ENCODE results near the gene IFNLR1. TPM values are rescaled to one million over a fixed set of nuclear protein-coding genes. Genes with fewer than 3 reads are reported as not detected.

IFNLR1 gene
- total RNA-seq: 1 to 10 TPM; 3.3 to 6.2 (median 5.9) TPM
- 3.4 TPM for polyA plus RNA-seq
- long read RNA-seq, donor 1, full-length matches to known transcripts: 2 of 8 reads
- long read RNA-seq, donor 1, partial matches to known transcripts: 2 of 8 reads
- long read RNA-seq, donor 1, other reads (novel, unspliced or antisense): 4 of 8 reads
- long read RNA-seq, donor 2, full-length matches to known transcripts: 2 of 8 reads
- long read RNA-seq, donor 2, partial matches to known transcripts: 2 of 8 reads
- long read RNA-seq, donor 2, other reads (novel, unspliced or antisense): 4 of 8 reads
- long read RNA-seq, donor 3, full-length matches to known transcripts: 6 of 24 reads
- long read RNA-seq, donor 3, partial matches to known transcripts: 4 of 24 reads
- long read RNA-seq, donor 3, other reads (novel, unspliced or antisense): 14 of 24 reads
- long read RNA-seq, donor 4, full-length matches to known transcripts: 1 of 8 reads
- long read RNA-seq, donor 4, partial matches to known transcripts: 3 of 8 reads
- long read RNA-seq, donor 4, other reads (novel, unspliced or antisense): 4 of 8 reads

GRCh38 chr1:24186993-24187790 lies at the start of gene IFNLR1:
Gene IFNLR1, minus strand, starts transcription at chr1:24187289. Its CDS starts 41 bp downstream, at chr1:24187248.
- Histone ChIP-seq H3K27me3 (ENCODE audit: control insufficient read depth, insufficient read depth) (no peaks in the 10 kb centered on the region), H3K4me1 (ENCODE audit: control insufficient read depth, insufficient read depth, low read length) (no peaks in the 10 kb centered on the region), H3K9me3 (ENCODE audit: control insufficient read depth, low read length) (no peaks in the 10 kb centered on the region), H3K4me3 (ENCODE audit: low read length) (peak within 1 kb of the TSS; percentile 60), H3K27ac (ENCODE audit: low read length) (peak within 1 kb of the TSS; percentile 54)
- WGBS: under 1% methylated on average over 74 of the region's 74 CpGs
- intact Hi-C loops (cut with DNase I): no loop called here
- DNase-seq (peak; percentile 47 to 81 (median 80)), ATAC-seq (peak; percentile 76 to 83)

DNA sequence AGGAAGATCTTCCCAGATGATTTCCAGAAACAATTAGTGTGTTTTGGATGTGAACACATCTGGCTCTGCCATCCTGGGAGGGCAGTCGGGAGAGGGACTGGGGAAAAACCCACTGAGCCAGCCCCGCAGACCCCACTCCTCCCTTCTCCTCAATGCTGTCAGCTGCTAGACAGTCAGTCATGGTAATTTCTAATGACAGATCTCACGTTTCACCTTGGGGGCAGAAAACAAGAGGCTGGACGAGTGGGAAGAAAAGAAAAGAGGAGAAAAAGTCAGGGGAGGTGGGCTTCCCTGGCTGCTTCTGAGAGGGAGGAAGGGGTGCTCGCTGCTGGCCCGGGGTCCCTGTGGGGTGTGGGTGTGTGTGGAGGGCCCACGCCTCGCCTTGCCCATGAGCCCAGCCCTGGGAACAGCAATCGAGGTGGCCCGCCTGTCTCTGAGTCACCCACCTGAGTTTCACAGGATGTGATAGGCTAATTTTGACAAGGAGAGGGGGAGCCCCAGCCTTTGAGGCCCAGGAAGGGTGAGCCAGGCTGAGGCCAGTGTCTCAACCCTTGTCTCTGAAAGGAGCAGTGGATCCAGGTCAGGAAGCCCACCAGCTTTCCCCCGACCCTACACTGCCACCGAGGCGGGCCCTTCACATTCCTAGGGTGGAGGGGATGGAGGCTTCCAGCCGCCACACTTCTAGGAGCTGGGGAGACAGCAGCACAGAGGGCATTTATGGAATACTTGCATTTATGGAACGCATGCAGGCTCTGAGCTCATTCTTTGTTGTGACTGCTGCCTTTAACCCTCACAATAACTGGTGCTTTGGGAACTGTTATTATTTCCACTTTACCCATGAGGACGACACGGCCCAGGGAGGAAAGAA lies 49.1 kb upstream of the IFNLR1 start:
- intact Hi-C loops (cut with DNase I): no loop called here
- peak; percentile 36 to 39 for ATAC-seq

GRCh38 chr1:24233684-24234600 lies 46.9 kb upstream of the IFNLR1 start:
- DNase-seq (no peak), ATAC-seq (no peak)
- WGBS: 73% methylated on average over 9 of the region's 9 CpGs
- intact Hi-C loops (cut with DNase I): no loop called here
- H3K4me1 ChIP-seq (ENCODE audit: control insufficient read depth, insufficient read depth, low read length): no peaks in the 10 kb centered on the region
- H3K27ac ChIP-seq (ENCODE audit: low read length): no peak overlapping the region
- H3K4me3 ChIP-seq (ENCODE audit: low read length): no peak overlapping the region
- H3K27me3 ChIP-seq (ENCODE audit: control insufficient read depth, insufficient read depth): no peaks in the 10 kb centered on the region
- no peaks in the 10 kb centered on the region for H3K9me3 ChIP-seq (ENCODE audit: control insufficient read depth, low read length)

More for the DNA sequence above, 49.1 kb upstream of the IFNLR1 start:
- 39% methylated on average over 17 of the region's 17 CpGs for WGBS
- DNase-seq: no peak
- Histone ChIP-seq H3K27ac (ENCODE audit: low read length) (no peak overlapping the region), H3K4me3 (ENCODE audit: low read length) (no peak overlapping the region), H3K27me3 (ENCODE audit: control insufficient read depth, insufficient read depth) (no peaks in the 10 kb centered on the region), H3K9me3 (ENCODE audit: control insufficient read depth, low read length) (no peaks in the 10 kb centered on the region), H3K4me1 (ENCODE audit: control insufficient read depth, insufficient read depth, low read length) (no peaks in the 10 kb centered on the region)

- ATAC-seq: no peak
- 85% methylated on average over 3 of the region's 3 CpGs for WGBS
Observed at GRCh38 chr1:24231701-24232100, 44.6 kb upstream of the IFNLR1 start.

DNA sequence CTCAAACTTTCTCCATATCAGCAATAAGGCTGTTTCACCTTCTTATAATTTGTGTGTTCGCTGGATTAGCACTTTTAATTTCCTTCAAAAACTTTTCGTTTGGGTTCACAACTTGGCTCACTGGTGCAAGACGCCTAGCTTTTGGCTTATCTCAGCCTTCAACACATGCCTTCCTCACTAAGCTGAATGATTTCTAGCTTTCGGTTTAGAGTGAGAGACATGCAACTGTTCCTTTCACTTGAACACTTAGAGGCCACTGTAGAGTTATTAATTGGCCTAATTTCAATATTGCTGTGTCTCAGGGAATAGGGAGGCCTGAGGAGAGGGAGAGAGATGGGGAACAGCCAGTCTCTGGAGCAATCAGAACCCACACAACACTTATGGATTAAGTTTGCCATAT lies 41.2 kb upstream of the IFNLR1 start:
- DNase-seq (no peak), ATAC-seq (no peak)
- Histone ChIP-seq H3K9me3 (ENCODE audit: control insufficient read depth, low read length) (no peaks in the 10 kb centered on the region), H3K27ac (ENCODE audit: low read length) (no peak overlapping the region), H3K27me3 (ENCODE audit: control insufficient read depth, insufficient read depth) (no peaks in the 10 kb centered on the region), H3K4me3 (ENCODE audit: low read length) (no peak overlapping the region), H3K4me1 (ENCODE audit: control insufficient read depth, insufficient read depth, low read length) (no peaks in the 10 kb centered on the region)
- WGBS: 54% methylated on average over 4 of the region's 4 CpGs
- intact Hi-C loops (cut with DNase I): no loop called here

More at GRCh38 chr1:24231701-24232100, 44.6 kb upstream of the IFNLR1 start:
- Histone ChIP-seq H3K27ac (ENCODE audit: low read length) (no peak overlapping the region), H3K27me3 (ENCODE audit: control insufficient read depth, insufficient read depth) (no peaks in the 10 kb centered on the region), H3K4me3 (ENCODE audit: low read length) (no peak overlapping the region), H3K9me3 (ENCODE audit: control insufficient read depth, low read length) (no peaks in the 10 kb centered on the region), H3K4me1 (ENCODE audit: control insufficient read depth, insufficient read depth, low read length) (no peaks in the 10 kb centered on the region)
- DNase-seq: no peak
- intact Hi-C loops (cut with DNase I): no loop called here

- DNase-seq (no peak), ATAC-seq (no peak)
Observed at GRCh38 chr1:24226749-24227148, 39.7 kb upstream of the IFNLR1 start.

GRCh38 chr1:24224761-24225160 lies 37.7 kb upstream of the IFNLR1 start:
- H3K9me3 ChIP-seq (ENCODE audit: control insufficient read depth, low read length): no peaks in the 10 kb centered on the region
- WGBS: 76% methylated on average over 4 of the region's 4 CpGs
- H3K4me3 ChIP-seq (ENCODE audit: low read length): no peak overlapping the region
- DNase-seq (no peak), ATAC-seq (no peak)
- no peaks in the 10 kb centered on the region for H3K4me1 ChIP-seq (ENCODE audit: control insufficient read depth, insufficient read depth, low read length)
- H3K27ac ChIP-seq (ENCODE audit: low read length): no peak overlapping the region
- intact Hi-C loops (cut with DNase I): no loop called here
- H3K27me3 ChIP-seq (ENCODE audit: control insufficient read depth, insufficient read depth): no peaks in the 10 kb centered on the region

More at GRCh38 chr1:24226749-24227148, 39.7 kb upstream of the IFNLR1 start:
- Histone ChIP-seq H3K4me1 (ENCODE audit: control insufficient read depth, insufficient read depth, low read length) (no peaks in the 10 kb centered on the region), H3K4me3 (ENCODE audit: low read length) (no peak overlapping the region), H3K9me3 (ENCODE audit: control insufficient read depth, low read length) (no peaks in the 10 kb centered on the region), H3K27ac (ENCODE audit: low read length) (no peak overlapping the region), H3K27me3 (ENCODE audit: control insufficient read depth, insufficient read depth) (no peaks in the 10 kb centered on the region)
- intact Hi-C loops (cut with DNase I): no loop called here
- 82% methylated on average over 5 of the region's 5 CpGs for WGBS

DNA sequence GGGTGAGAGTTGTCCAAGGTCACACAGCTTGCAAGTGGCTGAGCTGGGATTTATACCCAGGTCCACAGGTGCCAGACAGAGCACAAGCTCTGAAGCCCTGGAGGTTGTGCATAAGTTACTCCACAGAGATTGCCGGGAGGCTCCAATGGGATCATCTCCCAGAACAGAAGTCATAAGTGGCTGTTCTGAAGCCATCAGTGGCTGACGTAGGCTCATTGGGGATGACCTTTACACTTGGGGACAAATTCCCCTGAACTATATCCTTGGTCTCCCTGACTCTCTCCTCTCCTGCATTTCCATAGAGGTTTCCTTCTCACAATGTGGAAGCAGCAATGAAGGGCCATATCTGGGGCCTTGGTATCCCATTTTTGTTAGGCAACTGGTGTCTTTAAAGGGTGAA lies 37.0 kb upstream of the IFNLR1 start:
- ATAC-seq (no peak), DNase-seq (no peak)
- Histone ChIP-seq H3K27ac (ENCODE audit: low read length) (no peak overlapping the region), H3K9me3 (ENCODE audit: control insufficient read depth, low read length) (no peaks in the 10 kb centered on the region), H3K4me1 (ENCODE audit: control insufficient read depth, insufficient read depth, low read length) (no peaks in the 10 kb centered on the region), H3K4me3 (ENCODE audit: low read length) (no peak overlapping the region), H3K27me3 (ENCODE audit: control insufficient read depth, insufficient read depth) (no peaks in the 10 kb centered on the region)
- intact Hi-C loops (cut with DNase I): no loop called here
- 92% methylated on average over 2 of the region's 2 CpGs for WGBS

- Histone ChIP-seq H3K27me3 (ENCODE audit: control insufficient read depth, insufficient read depth) (no peaks in the 10 kb centered on the region), H3K4me3 (ENCODE audit: low read length) (no peak overlapping the region), H3K9me3 (ENCODE audit: control insufficient read depth, low read length) (no peaks in the 10 kb centered on the region), H3K4me1 (ENCODE audit: control insufficient read depth, insufficient read depth, low read length) (no peaks in the 10 kb centered on the region), H3K27ac (ENCODE audit: low read length) (no peak overlapping the region)
- ATAC-seq (no peak), DNase-seq (no peak)
- intact Hi-C loops (cut with DNase I): no loop called here
- WGBS: 53% methylated on average over 1 of the region's 1 CpG
Observed at GRCh38 chr1:24222793-24223192, 35.7 kb upstream of the IFNLR1 start.
